Measurements from ENCODE around the gene GPC6.

The GPC6 gene

GRCh38 chr13:93325303-93326233 is 99.0 kb downstream of the GPC6 start:
- DNase-seq: no peak

GRCh38 chr13:93326234-93326811 is 99.7 kb downstream of the GPC6 start:
- no peak for DNase-seq

GRCh38 chr13:93328943-93329342 is 102.3 kb downstream of the GPC6 start:
- DNase-seq: no peak

- no peak for DNase-seq
Measured at GRCh38 chr13:93336728-93337127, 110.1 kb downstream of the GPC6 start.

- no peak for DNase-seq
Measured at GRCh38 chr13:93338030-93338429, 111.4 kb downstream of the GPC6 start.

GRCh38 chr13:93338906-93339305 is 112.3 kb downstream of the GPC6 start:
- no peak for DNase-seq

GRCh38 chr13:93339550-93339949 is 112.9 kb downstream of the GPC6 start:
- no peak for DNase-seq

GRCh38 chr13:93341517-93341916 is 114.9 kb downstream of the GPC6 start:
- no peak for DNase-seq

GRCh38 chr13:93343097-93343496 is 116.5 kb downstream of the GPC6 start:
- no peak for DNase-seq

- DNase-seq: no peak
Measured at GRCh38 chr13:93344048-93344705, 117.6 kb downstream of the GPC6 start.

- DNase-seq: no peak
Measured at GRCh38 chr13:93345024-93345423, 118.4 kb downstream of the GPC6 start.

GRCh38 chr13:93345770-93346169 is 119.2 kb downstream of the GPC6 start:
- no peak for DNase-seq

- DNase-seq: no peak
Measured at GRCh38 chr13:93352616-93353015, 126.0 kb downstream of the GPC6 start.

GRCh38 chr13:93355094-93355493 is 128.5 kb downstream of the GPC6 start:
- DNase-seq: no peak

- no peak for DNase-seq
Measured at GRCh38 chr13:93356469-93356868, 129.9 kb downstream of the GPC6 start.

GRCh38 chr13:93360021-93360420 is 133.4 kb downstream of the GPC6 start:
- no peak for DNase-seq

- no peak for DNase-seq
Measured at GRCh38 chr13:93361703-93362102, 135.1 kb downstream of the GPC6 start.

GRCh38 chr13:93364166-93364565 is 137.6 kb downstream of the GPC6 start:
- DNase-seq: no peak

GRCh38 chr13:93368296-93368695 is 141.7 kb downstream of the GPC6 start:
- DNase-seq: no peak

GRCh38 chr13:93368718-93369117 is 142.1 kb downstream of the GPC6 start:
- DNase-seq: no peak

GRCh38 chr13:93372856-93373255 is 146.2 kb downstream of the GPC6 start:
- no peak for DNase-seq

GRCh38 chr13:93375491-93375890 is 148.9 kb downstream of the GPC6 start:
- no peak for DNase-seq

GRCh38 chr13:93377196-93377595 is 150.6 kb downstream of the GPC6 start:
- no peak for DNase-seq

- DNase-seq: peak; percentile 15
Measured at GRCh38 chr13:93378184-93378583, 151.6 kb downstream of the GPC6 start.

Data from NCI-H1048 (cell line).